Ascending aorta (tissue), 2 donors: ENCODE measurements around the gene MRPL48. TPM values are rescaled to one million over a fixed set of nuclear protein-coding genes. Genes with fewer than 3 reads are reported as not detected.

ENCODE experiments used
- DNase-seq, 2 donors: peaks; one replicate each; pipeline ENCODE4 v3.0.0-alpha.2; 2019; ENCODE audit warnings: low spot score in 2 of 2
- H3K27ac ChIP-seq, 2 donors: fragments of 200-600 bp; sonication (generic); one replicate each; pipeline ENCODE4 v1.5.1; 2016 to 2017; ENCODE audit warnings: mild to moderate bottlenecking in 1 of 2
- H3K27me3 ChIP-seq: fragments of 200-600 bp; sonication (generic); one replicate; pipeline ENCODE4 v1.5.1; 2017
- H3K36me3 ChIP-seq, 2 donors: fragments of 200-600 bp; sonication (generic); one replicate each; pipeline ENCODE4 v1.5.1; 2016
- H3K4me1 ChIP-seq, 2 donors: fragments of 200-600 bp; sonication (generic); one replicate each; pipeline ENCODE4 v1.5.1; 2016 to 2017; ENCODE audit warnings: mild to moderate bottlenecking in 1 of 2
- H3K4me3 ChIP-seq, 2 donors: fragments of 200-600 bp; sonication (generic); one replicate each; pipeline ENCODE4 v1.5.1; 2016 to 2017; ENCODE audit warnings: mild to moderate bottlenecking in 1 of 2
- H3K9me3 ChIP-seq, 2 donors: fragments of 200-600 bp; sonication (generic); one replicate each; pipeline ENCODE4 v1.5.1; 2016
- intact Hi-C: fragments of 100-400 bp; cut with DNase I; formaldehyde crosslinking; loops from one replicate; pipeline ENCODE4 v1.15.1; 2023
- total RNA-seq: library from RNA; depleted of rRNA; stranded (reverse); fragments of >200 nt; gene quantifications from one replicate; pipeline ENCODE4 v1.1.0, GENCODE V29; 2016
- TF ChIP-seq, protein P1 (sequence below), 3 experiments: fragments of 200-600 bp in 2 of 3; fragments of 450-650 bp in 1 of 3; sonication (generic) in 2 of 3; IDR thresholded peaks; one replicate each; pipeline ENCODE4 v1.5.1; 2016 to 2019; ENCODE audit warnings: antibody characterized with exemption in 3 of 3, mild to moderate bottlenecking in 1 of 3, moderate library complexity in 1 of 3

The MRPL48 gene
- total RNA-seq, 1 donor from 2014 or later, result not detected

DNA sequence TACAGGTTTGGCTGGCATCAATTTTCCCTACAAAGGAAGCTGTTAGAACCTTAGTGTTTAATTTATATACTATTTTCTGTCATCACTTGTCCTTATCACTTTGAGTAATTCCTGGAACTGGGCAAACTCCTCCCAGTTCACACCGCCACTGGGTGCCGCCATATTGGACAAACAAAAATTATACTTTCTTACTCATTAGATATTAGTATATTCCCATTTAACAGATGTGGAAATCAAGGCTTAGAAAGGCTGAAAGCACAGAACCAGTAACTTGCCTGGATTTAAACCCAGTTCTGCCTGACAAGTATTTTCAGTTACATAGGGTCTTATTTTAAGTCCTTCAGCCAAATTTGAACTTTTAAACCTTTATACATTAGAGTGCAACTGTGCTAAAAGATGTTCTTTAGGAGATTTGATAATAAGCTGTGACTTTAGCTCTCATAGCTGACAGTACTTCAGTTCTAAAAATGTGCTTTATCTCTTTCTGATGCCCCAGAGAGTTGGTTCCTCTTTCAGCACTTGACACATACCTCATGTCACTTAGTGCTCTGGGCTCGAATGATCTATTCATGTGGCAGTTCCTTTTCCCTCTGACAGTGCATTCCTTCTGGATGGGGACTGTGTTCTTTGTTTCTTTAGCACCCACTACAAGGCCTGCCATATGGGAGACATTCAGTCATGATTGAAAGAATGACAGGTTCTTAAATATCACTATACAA lies 63.5 kb downstream of the MRPL48 start:
- peaks cover 0 to 6% of the 10 kb centered on the region in 2 donors for H3K36me3 ChIP-seq
- no peaks in the 10 kb centered on the region for H3K27me3 ChIP-seq
- intact Hi-C loops, result no loop called here
- H3K27ac ChIP-seq, result no peak overlapping the region
- TF ChIP-seq, protein P1, sequence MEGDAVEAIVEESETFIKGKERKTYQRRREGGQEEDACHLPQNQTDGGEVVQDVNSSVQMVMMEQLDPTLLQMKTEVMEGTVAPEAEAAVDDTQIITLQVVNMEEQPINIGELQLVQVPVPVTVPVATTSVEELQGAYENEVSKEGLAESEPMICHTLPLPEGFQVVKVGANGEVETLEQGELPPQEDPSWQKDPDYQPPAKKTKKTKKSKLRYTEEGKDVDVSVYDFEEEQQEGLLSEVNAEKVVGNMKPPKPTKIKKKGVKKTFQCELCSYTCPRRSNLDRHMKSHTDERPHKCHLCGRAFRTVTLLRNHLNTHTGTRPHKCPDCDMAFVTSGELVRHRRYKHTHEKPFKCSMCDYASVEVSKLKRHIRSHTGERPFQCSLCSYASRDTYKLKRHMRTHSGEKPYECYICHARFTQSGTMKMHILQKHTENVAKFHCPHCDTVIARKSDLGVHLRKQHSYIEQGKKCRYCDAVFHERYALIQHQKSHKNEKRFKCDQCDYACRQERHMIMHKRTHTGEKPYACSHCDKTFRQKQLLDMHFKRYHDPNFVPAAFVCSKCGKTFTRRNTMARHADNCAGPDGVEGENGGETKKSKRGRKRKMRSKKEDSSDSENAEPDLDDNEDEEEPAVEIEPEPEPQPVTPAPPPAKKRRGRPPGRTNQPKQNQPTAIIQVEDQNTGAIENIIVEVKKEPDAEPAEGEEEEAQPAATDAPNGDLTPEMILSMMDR (IDR thresholded peaks at IDR 0.05), result no peak
- no peak for DNase-seq
- H3K4me1 ChIP-seq, result no peaks in the 10 kb centered on the region
- H3K4me3 ChIP-seq, result no peak overlapping the region
- no peaks in the 10 kb centered on the region for H3K9me3 ChIP-seq

DNA sequence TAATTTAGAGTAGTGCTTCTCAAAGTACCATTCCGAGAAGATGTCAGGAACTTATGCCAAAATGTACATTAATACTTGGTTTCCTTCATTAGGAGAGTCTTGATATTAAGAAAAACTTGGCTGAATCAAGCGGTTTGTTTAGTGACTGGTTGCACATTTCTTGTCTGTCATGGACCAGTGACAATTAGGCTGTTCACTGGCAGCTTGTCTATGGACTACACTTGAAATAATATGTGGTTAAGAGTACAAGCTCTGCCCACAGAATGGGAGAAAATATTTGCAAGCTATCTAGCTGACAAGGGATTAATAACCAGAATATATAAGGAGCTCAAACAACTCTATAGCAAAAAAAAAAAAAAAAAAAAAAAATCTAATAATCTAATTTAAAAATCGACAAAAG lies 64.4 kb downstream of the MRPL48 start:
- TF ChIP-seq, protein P1 (IDR thresholded peaks at IDR 0.05), result no peak
- DNase-seq, result no peak
- no peaks in the 10 kb centered on the region for H3K9me3 ChIP-seq
- H3K4me1 ChIP-seq, result no peaks in the 10 kb centered on the region
- no peak overlapping the region for H3K27ac ChIP-seq
- no peaks in the 10 kb centered on the region for H3K27me3 ChIP-seq
- no peak overlapping the region for H3K4me3 ChIP-seq
- no peaks in the 10 kb centered on the region for H3K36me3 ChIP-seq
- intact Hi-C loops, result no loop called here

DNA sequence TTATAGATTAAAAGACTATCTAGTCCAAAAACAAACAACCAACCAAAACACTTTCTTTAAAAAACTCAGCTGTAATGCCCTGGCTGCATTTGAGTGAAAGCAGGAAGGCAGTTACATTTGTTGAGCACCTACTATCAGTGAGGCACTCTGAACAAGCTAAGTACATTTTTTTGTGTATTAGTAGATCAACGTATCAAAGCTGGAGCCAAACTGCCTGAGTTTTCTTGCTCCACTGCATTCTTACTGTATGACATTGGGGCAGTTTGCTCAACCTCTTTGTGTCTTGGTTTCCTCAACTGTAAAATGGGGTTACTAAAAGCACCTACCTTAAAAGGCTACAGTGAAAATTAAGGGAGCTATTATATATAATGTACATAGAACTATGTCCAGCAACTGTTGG lies 67.0 kb downstream of the MRPL48 start:
- intact Hi-C loops, result no loop called here
- TF ChIP-seq, protein P1 (IDR thresholded peaks at IDR 0.05), result no peak
- DNase-seq, result no peak
- H3K27ac ChIP-seq, result no peak overlapping the region
- no peak overlapping the region for H3K4me3 ChIP-seq
- H3K4me1 ChIP-seq, result no peaks in the 10 kb centered on the region
- H3K9me3 ChIP-seq, result no peaks in the 10 kb centered on the region
- H3K36me3 ChIP-seq, result peaks cover 2 to 5% of the 10 kb centered on the region in 2 donors
- no peaks in the 10 kb centered on the region for H3K27me3 ChIP-seq

DNA sequence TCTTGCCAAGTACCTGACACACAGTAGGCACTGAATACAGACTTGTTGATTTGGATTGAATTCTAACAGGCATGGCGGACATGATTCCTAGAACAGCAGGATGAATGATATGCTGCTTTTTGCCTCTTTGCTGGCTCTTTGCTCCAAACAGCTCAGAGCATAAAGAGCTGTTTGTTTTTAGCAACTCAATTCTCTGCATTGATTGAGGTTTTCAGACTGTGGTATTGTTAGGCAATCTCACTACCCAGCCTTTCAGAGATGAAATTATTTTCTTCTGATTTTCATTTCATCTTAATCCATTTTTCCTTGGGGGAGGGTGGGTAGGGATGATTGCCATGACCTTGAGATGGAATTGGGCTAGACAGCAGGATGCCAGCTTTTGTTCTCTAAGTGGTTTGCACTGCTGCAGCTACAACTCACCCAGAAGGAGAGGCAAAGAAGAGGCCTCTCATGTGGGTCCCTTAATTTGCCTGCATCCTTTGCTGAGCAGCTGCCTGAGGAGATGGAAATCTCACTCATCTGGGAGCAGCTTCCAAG lies 68.4 kb downstream of the MRPL48 start:
- Histone ChIP-seq H3K4me1 (no peaks in the 10 kb centered on the region), H3K27ac (no peak overlapping the region), H3K36me3 (peaks cover 9 to 17% of the 10 kb centered on the region in 2 donors), H3K9me3 (no peaks in the 10 kb centered on the region), H3K4me3 (no peak overlapping the region), H3K27me3 (no peaks in the 10 kb centered on the region)
- intact Hi-C loops, result no loop called here
- TF ChIP-seq, protein P1 (IDR thresholded peaks at IDR 0.05), result no peak
- DNase-seq, result no peak

DNA sequence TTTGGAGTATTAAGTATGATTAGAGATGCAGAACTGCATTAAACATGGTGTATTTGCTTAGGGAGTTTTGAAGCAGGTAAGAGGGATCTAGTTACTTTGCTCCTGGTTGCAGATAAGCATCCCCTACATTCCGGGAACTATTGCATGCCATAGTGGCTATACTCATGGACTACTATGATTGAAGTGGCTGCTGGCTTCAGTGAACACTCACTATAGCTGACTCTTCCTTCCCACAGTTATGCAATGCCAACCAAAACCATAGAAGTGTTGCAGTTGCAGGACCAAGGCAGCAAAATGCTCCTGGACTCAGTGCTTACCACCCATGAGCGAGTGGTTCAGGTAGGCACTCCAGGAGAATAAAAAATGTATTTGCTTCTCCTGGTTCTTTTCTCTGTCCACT lies 72.0 kb downstream of the MRPL48 start:
- TF ChIP-seq, protein P1 (IDR thresholded peaks at IDR 0.05), result no peak
- H3K36me3 ChIP-seq, result peaks cover 24 to 42% of the 10 kb centered on the region in 2 donors
- intact Hi-C loops, result no loop called here
- DNase-seq, result no peak
- H3K4me1 ChIP-seq, result no peaks in the 10 kb centered on the region
- H3K27ac ChIP-seq, result no peak overlapping the region
- no peak overlapping the region for H3K4me3 ChIP-seq
- no peaks in the 10 kb centered on the region for H3K27me3 ChIP-seq
- no peaks in the 10 kb centered on the region for H3K9me3 ChIP-seq
